Measurements from ENCODE around the gene SSX2IP.
"Not testable (repeated sequence)": the region's sequence is repeated elsewhere in the genome, so short reads cannot be mapped to it uniquely, and the experiment has no call there.

The SSX2IP gene

GRCh38 chr1:84619383-84620102, 70.7 kb downstream of the SSX2IP start:
- peak; percentile 13 for DNase-seq (ENCODE audit: low spot score)

- DNase-seq (ENCODE audit: low spot score): no peak
Measured at GRCh38 chr1:84617349-84617748, 72.9 kb downstream of the SSX2IP start.

GRCh38 chr1:84615790-84616189, 74.5 kb downstream of the SSX2IP start:
- no peak for DNase-seq (ENCODE audit: low spot score)

GRCh38 chr1:84613887-84614286, 76.4 kb downstream of the SSX2IP start:
- DNase-seq (ENCODE audit: low spot score): no peak

GRCh38 chr1:84613026-84613425, 77.2 kb downstream of the SSX2IP start:
- DNase-seq (ENCODE audit: low spot score): no peak

GRCh38 chr1:84611796-84612195, 78.5 kb downstream of the SSX2IP start:
- no peak for DNase-seq (ENCODE audit: low spot score)

GRCh38 chr1:84611091-84611490, 79.2 kb downstream of the SSX2IP start:
- no peak for DNase-seq (ENCODE audit: low spot score)

- no peak for DNase-seq (ENCODE audit: low spot score)
Measured at GRCh38 chr1:84606977-84607376, 83.3 kb downstream of the SSX2IP start.

- no peak for DNase-seq (ENCODE audit: low spot score)
Measured at GRCh38 chr1:84605157-84605556, 85.1 kb downstream of the SSX2IP start.

GRCh38 chr1:84603941-84604830, 86.1 kb downstream of the SSX2IP start:
- no peak for DNase-seq (ENCODE audit: low spot score)

GRCh38 chr1:84603223-84603622, 87.0 kb downstream of the SSX2IP start:
- no peak for DNase-seq (ENCODE audit: low spot score)

- no peak for DNase-seq (ENCODE audit: low spot score)
Measured at GRCh38 chr1:84600796-84601195, 89.5 kb downstream of the SSX2IP start.

- DNase-seq (ENCODE audit: low spot score): no peak
Measured at GRCh38 chr1:84598846-84599741, 91.2 kb downstream of the SSX2IP start.

- DNase-seq (ENCODE audit: low spot score): no peak
Measured at GRCh38 chr1:84598418-84598817, 91.8 kb downstream of the SSX2IP start.

- no peak for DNase-seq (ENCODE audit: low spot score)
Measured at GRCh38 chr1:84597011-84597410, 93.2 kb downstream of the SSX2IP start.

- not testable (repeated sequence) for DNase-seq (ENCODE audit: low spot score)
Measured at GRCh38 chr1:84594959-84595358, 95.3 kb downstream of the SSX2IP start.
